ENCODE results near the gene CLEC20A. TPM values are rescaled to one million over a fixed set of nuclear protein-coding genes. Genes with fewer than 3 reads are reported as not detected.

Gene CLEC20A
- total RNA-seq, 1 donor from 2014 or later = not detected

DNA sequence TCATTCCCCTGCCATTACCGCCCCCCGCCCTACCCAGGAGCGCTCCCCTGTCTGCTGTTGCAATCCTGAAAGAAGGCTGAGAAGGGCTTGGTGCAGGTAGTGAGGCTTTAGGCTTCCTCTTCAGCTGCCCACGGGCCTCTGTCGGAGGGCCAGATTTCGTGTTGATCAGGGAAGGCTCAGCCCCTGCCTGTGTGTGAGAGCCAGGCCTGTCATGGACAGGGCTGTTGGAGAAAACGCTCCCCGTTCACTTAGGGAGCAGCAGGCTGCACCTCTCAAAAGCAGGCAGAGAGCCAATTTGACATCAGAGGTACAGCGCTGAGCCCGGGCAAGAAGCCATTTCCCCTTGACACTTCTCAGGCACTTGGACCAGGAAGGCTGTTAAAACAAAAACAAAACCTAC is 35.1 kb upstream of the CLEC20A start:
- peak in 1 of 2 donors; percentile 86 for DNase-seq (ENCODE audit: extremely low spot score in 2 of 2)
- no peaks in the 10 kb centered on the region for H3K27me3 ChIP-seq
- TF ChIP-seq, protein P1, sequence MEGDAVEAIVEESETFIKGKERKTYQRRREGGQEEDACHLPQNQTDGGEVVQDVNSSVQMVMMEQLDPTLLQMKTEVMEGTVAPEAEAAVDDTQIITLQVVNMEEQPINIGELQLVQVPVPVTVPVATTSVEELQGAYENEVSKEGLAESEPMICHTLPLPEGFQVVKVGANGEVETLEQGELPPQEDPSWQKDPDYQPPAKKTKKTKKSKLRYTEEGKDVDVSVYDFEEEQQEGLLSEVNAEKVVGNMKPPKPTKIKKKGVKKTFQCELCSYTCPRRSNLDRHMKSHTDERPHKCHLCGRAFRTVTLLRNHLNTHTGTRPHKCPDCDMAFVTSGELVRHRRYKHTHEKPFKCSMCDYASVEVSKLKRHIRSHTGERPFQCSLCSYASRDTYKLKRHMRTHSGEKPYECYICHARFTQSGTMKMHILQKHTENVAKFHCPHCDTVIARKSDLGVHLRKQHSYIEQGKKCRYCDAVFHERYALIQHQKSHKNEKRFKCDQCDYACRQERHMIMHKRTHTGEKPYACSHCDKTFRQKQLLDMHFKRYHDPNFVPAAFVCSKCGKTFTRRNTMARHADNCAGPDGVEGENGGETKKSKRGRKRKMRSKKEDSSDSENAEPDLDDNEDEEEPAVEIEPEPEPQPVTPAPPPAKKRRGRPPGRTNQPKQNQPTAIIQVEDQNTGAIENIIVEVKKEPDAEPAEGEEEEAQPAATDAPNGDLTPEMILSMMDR (IDR thresholded peaks at IDR 0.05) = no peak
- TF ChIP-seq POLR2A (IDR thresholded peaks at IDR 0.05) (no peak), POLR2AphosphoS5 (IDR thresholded peaks at IDR 0.05; ENCODE audit: insufficient read depth in 1 of 2, low read depth in 1 of 2) (no peak)
- no peaks in the 10 kb centered on the region for H3K9me3 ChIP-seq
- no peak overlapping the region for H3K4me3 ChIP-seq
- intact Hi-C loops (cut with DNase I) = loop anchor here (1.0 kb wide), 1 partner anchor 20 kb away; no protein-coding TSS in a partner anchor
- no peak overlapping the region for H3K27ac ChIP-seq
- H3K36me3 ChIP-seq = no peaks in the 10 kb centered on the region
- peaks cover 14% of the 10 kb centered on the region for H3K4me1 ChIP-seq

DNA sequence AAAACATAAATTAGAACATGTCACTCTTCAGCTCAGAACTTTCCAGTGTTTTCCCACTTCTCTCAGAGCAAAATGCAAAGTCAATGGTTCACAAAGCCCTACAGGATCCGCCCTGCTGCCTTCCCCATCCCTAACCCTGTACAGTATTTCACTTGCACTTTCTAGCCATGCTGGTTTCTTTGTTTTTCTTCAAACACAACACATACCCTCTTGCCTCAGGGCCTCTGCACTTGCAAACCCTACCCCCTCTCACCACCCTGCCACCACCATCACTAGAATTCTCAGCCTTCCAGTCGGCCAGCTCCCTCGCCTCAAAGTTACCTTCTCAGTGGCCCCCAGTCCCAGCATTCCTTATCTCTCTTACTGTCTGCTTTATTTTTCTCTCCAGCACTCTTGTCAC is 33.7 kb upstream of the CLEC20A start:
- TF ChIP-seq POLR2A (IDR thresholded peaks at IDR 0.05) (no peak), POLR2AphosphoS5 (IDR thresholded peaks at IDR 0.05; ENCODE audit: insufficient read depth in 1 of 2, low read depth in 1 of 2) (no peak)
- TF ChIP-seq, protein P1 (IDR thresholded peaks at IDR 0.05) = no peak
- DNase-seq (ENCODE audit: extremely low spot score in 2 of 2) = no peak
- Histone ChIP-seq H3K27me3 (no peaks in the 10 kb centered on the region), H3K27ac (no peak overlapping the region), H3K4me1 (peaks cover 10% of the 10 kb centered on the region), H3K4me3 (no peak overlapping the region), H3K9me3 (no peaks in the 10 kb centered on the region), H3K36me3 (no peaks in the 10 kb centered on the region)
- intact Hi-C loops (cut with DNase I) = no loop called here

DNA sequence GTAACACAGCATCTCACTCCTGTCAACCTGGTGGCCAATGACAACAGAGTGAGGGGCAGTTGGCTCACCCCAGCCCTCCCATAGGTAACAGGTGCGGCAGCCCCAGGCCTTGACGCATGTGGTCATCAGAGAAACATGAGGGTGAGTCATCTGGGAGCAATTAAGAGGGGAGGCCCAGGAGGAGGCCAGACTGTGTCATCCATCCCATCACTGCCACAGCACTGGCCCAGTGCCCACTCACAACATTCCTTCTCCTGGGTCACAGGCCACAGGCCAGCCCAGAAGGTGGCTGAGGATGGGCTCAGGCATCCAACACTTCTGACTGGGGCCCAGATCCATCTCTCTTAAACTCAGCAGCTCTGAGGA is 33.3 kb upstream of the CLEC20A start:
- H3K4me3 ChIP-seq = no peak overlapping the region
- no peaks in the 10 kb centered on the region for H3K36me3 ChIP-seq
- TF ChIP-seq POLR2AphosphoS5 (IDR thresholded peaks at IDR 0.05; ENCODE audit: insufficient read depth in 1 of 2, low read depth in 1 of 2) (no peak), POLR2A (IDR thresholded peaks at IDR 0.05) (no peak)
- TF ChIP-seq, protein P1 (IDR thresholded peaks at IDR 0.05) = no peak
- no peaks in the 10 kb centered on the region for H3K9me3 ChIP-seq
- no peak for DNase-seq (ENCODE audit: extremely low spot score in 2 of 2)
- H3K27me3 ChIP-seq = no peaks in the 10 kb centered on the region
- no peak overlapping the region for H3K27ac ChIP-seq
- peaks cover 10% of the 10 kb centered on the region for H3K4me1 ChIP-seq
- intact Hi-C loops (cut with DNase I) = no loop called here

DNA sequence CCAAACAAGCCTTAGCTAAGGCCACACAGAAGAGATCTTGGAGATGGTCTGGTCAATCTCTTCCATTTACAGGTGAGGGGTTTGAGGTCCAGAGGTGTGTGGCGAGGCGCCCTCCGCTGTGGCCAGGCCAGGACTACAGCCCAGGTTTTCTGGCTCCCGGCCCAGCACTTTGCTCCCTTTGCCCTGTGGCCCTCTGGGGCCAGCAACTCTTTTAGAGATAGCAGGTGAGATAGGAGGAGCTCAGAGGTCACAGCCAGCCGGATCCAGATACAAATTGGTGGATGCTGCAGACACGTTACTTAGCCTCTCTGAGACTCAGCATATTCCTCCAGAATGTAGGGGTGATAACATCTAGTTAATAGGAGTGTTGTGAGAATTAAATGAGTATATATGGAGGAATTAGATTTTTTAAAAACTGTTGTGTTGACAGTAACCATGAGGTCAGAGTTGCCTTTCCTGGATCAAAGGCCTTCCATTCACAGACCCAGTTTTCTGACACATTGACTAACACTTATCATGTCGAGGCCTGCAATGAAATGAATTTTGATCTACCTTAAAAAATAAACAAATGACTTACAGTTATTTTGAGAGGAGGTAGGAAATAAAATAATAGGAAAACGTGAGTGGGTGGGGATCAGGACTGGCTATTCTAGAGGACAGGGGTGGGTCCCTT is 32.7 kb upstream of the CLEC20A start:
- Histone ChIP-seq H3K9me3 (no peaks in the 10 kb centered on the region), H3K36me3 (no peaks in the 10 kb centered on the region), H3K4me1 (peaks cover 10% of the 10 kb centered on the region), H3K27me3 (no peaks in the 10 kb centered on the region), H3K4me3 (no peak overlapping the region), H3K27ac (no peak overlapping the region)
- TF ChIP-seq POLR2AphosphoS5 (IDR thresholded peaks at IDR 0.05; ENCODE audit: insufficient read depth in 1 of 2, low read depth in 1 of 2) (no peak), POLR2A (IDR thresholded peaks at IDR 0.05) (no peak)
- TF ChIP-seq, protein P1 (IDR thresholded peaks at IDR 0.05) = no peak
- DNase-seq (ENCODE audit: extremely low spot score in 2 of 2) = no peak
- intact Hi-C loops (cut with DNase I) = no loop called here

DNA sequence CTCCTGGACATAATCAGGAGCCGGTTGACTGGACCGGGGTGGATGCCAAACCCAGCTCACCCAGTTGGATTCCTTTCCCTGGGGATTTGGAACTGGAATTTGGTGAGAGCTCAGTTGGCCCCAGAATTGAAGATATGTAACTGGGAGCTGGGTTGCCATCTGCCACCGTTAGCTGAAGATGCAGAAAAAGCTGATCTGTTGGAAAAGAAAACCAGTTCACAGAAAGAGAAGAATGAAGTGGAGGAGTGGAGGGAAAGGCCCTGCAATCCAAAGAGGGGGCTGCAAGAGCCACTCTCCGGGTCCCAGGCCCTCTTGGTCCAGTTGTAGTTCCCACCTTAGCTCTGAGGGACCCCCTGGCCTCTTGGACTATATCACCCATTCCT is 32.2 kb upstream of the CLEC20A start:
- Histone ChIP-seq H3K4me3 (no peak overlapping the region), H3K27me3 (no peaks in the 10 kb centered on the region), H3K36me3 (no peaks in the 10 kb centered on the region), H3K4me1 (peaks cover 10% of the 10 kb centered on the region), H3K27ac (no peak overlapping the region), H3K9me3 (no peaks in the 10 kb centered on the region)
- no peak for DNase-seq (ENCODE audit: extremely low spot score in 2 of 2)
- TF ChIP-seq POLR2A (IDR thresholded peaks at IDR 0.05) (no peak), POLR2AphosphoS5 (IDR thresholded peaks at IDR 0.05; ENCODE audit: insufficient read depth in 1 of 2, low read depth in 1 of 2) (no peak)
- TF ChIP-seq, protein P1 (IDR thresholded peaks at IDR 0.05) = no peak
- intact Hi-C loops (cut with DNase I) = no loop called here
